ENCODE data around the gene C5orf24. TPM values are rescaled to one million over a fixed set of nuclear protein-coding genes. Genes with fewer than 3 reads are reported as not detected.
"Not testable (repeated sequence)": the region's sequence is repeated elsewhere in the genome, so short reads cannot be mapped to it uniquely, and the experiment has no call there.

C5orf24 gene
- total RNA-seq, 2 donors from 2014 or later = 33.7 to 34.9 TPM

DNA sequence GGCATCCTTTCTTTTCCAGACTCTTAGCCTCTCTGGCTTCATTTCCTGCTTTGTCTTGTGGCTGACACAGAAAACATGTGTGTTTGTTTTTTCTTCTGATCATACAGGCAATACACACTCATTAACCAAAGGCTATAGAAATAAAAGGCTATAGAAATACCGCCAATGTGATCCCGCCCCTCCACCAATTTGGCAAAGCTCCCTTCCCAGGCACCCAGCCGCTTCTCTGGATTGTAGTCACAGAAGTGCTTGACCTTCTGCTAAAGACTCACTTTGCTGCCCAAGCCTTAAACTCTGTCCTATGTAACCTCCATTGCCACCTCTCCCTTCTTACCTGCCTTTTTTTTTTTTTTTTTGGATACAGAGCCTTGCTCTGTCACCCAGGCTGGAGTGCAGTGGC lies 33.7 kb downstream of the C5orf24 start:
- TF ChIP-seq, protein P1, sequence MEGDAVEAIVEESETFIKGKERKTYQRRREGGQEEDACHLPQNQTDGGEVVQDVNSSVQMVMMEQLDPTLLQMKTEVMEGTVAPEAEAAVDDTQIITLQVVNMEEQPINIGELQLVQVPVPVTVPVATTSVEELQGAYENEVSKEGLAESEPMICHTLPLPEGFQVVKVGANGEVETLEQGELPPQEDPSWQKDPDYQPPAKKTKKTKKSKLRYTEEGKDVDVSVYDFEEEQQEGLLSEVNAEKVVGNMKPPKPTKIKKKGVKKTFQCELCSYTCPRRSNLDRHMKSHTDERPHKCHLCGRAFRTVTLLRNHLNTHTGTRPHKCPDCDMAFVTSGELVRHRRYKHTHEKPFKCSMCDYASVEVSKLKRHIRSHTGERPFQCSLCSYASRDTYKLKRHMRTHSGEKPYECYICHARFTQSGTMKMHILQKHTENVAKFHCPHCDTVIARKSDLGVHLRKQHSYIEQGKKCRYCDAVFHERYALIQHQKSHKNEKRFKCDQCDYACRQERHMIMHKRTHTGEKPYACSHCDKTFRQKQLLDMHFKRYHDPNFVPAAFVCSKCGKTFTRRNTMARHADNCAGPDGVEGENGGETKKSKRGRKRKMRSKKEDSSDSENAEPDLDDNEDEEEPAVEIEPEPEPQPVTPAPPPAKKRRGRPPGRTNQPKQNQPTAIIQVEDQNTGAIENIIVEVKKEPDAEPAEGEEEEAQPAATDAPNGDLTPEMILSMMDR (IDR thresholded peaks at IDR 0.05) = no peak
- no peaks in the 10 kb centered on the region for H3K36me3 ChIP-seq
- H3K9me3 ChIP-seq = no peaks in the 10 kb centered on the region
- H3K4me1 ChIP-seq = peaks cover 0 to 32% of the 10 kb centered on the region in 2 donors
- no peak overlapping the region for H3K4me3 ChIP-seq
- no peak overlapping the region for H3K27ac ChIP-seq
- no peak for DNase-seq (ENCODE audit: low spot score)
- H3K27me3 ChIP-seq = no peaks in the 10 kb centered on the region

DNA sequence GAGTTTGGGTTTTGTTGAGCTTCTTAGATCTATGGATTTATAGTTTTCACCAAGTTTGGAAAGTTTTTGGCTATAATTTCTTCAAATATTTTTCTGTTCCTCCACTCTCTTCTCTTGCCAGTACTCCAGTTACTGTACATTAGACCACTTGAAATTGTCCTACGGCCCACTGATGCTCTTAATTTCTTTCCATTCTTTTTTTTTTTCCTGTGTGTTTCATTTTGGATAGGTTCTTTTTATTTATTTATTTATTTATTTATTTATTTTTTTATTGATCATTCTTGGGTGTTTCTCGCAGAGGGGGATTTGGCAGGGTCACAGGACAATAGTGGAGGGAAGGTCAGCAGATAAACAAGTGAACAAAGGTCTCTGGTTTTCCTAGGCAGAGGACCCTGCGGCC lies 35.2 kb downstream of the C5orf24 start:
- H3K27me3 ChIP-seq; H3K36me3 ChIP-seq; DNase-seq (ENCODE audit: low spot score); H3K4me3 ChIP-seq; H3K9me3 ChIP-seq; H3K27ac ChIP-seq: not testable (repeated sequence)
- H3K4me1 ChIP-seq = peaks cover 0 to 21% of the 10 kb centered on the region in 2 donors

DNA sequence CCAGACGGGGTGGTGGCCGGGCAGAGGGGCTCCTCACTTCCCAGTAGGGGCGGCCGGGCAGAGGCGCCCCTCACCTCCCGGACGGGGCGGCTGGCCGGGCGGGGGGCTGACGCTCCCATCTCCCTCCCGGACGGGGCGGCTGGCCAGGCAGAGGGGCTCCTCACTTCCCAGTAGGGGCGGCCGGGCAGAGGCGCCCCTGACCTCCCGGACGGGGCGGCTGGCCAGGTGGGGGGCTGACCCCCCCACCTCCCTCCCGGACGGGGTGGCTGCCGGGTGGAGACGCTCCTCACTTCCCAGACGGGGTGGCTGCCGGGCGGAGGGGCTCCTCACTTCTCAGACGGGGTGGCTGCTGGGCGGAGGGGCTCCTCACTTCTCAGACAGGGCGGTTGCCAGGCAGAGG lies 35.9 kb downstream of the C5orf24 start:
- peaks cover 0 to 21% of the 10 kb centered on the region in 2 donors for H3K4me1 ChIP-seq
- not testable (repeated sequence) for H3K27ac ChIP-seq; H3K9me3 ChIP-seq; H3K36me3 ChIP-seq; H3K27me3 ChIP-seq; DNase-seq (ENCODE audit: low spot score); H3K4me3 ChIP-seq

DNA sequence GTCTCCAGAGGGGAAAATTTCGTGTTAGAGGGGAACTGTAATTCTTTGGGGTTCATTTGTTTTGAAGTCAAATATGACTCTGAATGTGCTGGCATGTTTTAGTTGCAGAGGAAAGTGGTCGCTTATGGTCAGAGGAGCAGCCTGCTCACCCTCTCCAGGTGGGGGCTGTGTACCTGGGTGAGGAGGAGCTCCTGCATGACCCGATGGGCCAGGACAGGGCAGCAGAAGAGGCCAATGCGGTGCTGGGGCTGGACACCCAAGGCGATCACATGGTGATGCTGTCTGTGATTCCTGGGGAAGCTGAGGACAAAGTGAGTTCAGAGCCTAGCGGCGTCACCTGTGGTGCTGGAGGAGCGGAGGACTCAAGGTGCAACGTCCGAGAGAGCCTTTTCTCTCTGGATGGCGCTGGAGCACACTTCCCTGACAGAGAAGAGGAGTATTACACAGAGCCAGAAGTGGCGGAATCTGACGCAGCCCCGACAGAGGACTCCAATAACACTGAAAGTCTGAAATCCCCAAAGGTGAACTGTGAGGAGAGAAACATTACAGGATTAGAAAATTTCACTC lies 41.9 kb downstream of the C5orf24 start:
- Histone ChIP-seq H3K27ac (no peak overlapping the region), H3K9me3 (no peaks in the 10 kb centered on the region), H3K4me1 (no peaks in the 10 kb centered on the region), H3K27me3 (no peaks in the 10 kb centered on the region), H3K4me3 (no peak overlapping the region), H3K36me3 (peaks cover 22% of the 10 kb centered on the region)
- no peak for DNase-seq (ENCODE audit: low spot score)
- TF ChIP-seq, protein P1 (IDR thresholded peaks at IDR 0.05) = no peak

DNA sequence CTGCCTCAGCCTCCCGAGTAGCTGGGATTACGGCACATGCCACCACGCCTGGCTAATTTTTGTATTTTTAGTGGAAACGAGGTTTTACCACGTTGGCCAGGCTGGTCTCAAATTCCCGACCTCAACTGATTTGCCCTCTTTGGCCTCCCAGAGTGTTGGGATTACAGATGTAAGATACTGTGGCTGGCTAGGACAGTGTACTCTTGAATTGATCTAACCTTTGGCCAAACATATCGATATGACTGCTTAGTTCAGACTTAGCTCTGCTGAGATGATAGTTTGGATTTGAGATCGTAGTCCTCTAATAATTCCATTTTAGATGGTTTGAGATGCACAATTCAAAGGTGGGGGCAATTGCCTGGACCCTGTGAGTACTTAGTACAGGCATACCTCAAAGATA lies 43.6 kb downstream of the C5orf24 start:
- Histone ChIP-seq H3K4me3 (no peak overlapping the region), H3K4me1 (no peaks in the 10 kb centered on the region), H3K27ac (no peak overlapping the region), H3K36me3 (peaks cover 22% of the 10 kb centered on the region), H3K9me3 (no peaks in the 10 kb centered on the region), H3K27me3 (no peaks in the 10 kb centered on the region)
- TF ChIP-seq, protein P1 (IDR thresholded peaks at IDR 0.05) = no peak
- DNase-seq (ENCODE audit: low spot score) = no peak

DNA sequence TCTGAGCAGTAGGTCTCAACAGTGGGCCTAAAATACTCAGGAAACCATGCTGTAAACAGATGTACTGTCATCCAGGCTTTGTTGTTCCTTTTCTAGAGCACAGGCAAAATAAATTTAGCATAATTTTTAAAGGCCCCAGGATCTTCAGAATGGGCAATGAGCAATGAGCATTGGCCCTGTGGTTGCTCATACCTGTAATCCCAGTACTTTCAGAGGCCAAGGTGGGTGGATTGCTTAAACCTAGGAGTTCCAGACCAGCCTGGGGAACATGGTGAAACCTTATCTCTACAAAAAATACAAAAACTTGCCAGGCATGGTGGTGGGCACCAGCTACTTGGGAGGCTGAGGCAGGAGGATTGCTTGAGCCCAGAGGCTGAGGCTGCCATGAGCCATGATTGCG lies 45.7 kb downstream of the C5orf24 start:
- DNase-seq (ENCODE audit: low spot score) = no peak
- Histone ChIP-seq H3K4me1 (no peaks in the 10 kb centered on the region), H3K9me3 (no peaks in the 10 kb centered on the region), H3K4me3 (no peak overlapping the region), H3K36me3 (peaks cover 22% of the 10 kb centered on the region), H3K27ac (no peak overlapping the region), H3K27me3 (no peaks in the 10 kb centered on the region)
- TF ChIP-seq, protein P1 (IDR thresholded peaks at IDR 0.05) = no peak

DNA sequence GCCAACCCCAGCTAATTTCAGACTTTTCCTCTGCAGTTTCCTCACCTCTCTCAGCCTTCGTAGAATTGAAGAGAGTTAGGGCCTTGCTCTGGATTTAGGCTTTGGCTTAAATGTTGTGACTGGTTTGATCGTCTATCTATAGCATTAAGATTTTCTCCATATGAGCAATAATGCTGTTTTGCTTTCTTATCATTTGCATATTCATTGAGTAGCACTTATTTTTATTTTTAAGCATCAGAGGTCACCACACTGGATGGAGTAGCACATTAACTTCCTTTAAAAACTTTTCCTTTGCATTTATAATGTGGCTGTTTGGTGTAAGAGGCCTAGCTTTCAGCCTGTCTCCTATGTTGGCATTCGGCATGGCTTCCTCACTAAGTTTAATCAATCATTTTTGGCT lies 46.5 kb downstream of the C5orf24 start:
- no peak for DNase-seq (ENCODE audit: low spot score)
- TF ChIP-seq, protein P1 (IDR thresholded peaks at IDR 0.05) = no peak
- H3K27ac ChIP-seq = no peak overlapping the region
- H3K27me3 ChIP-seq = no peaks in the 10 kb centered on the region
- H3K4me1 ChIP-seq = no peaks in the 10 kb centered on the region
- H3K36me3 ChIP-seq = peaks cover 28% of the 10 kb centered on the region
- no peaks in the 10 kb centered on the region for H3K9me3 ChIP-seq
- no peak overlapping the region for H3K4me3 ChIP-seq
